Measurements from ENCODE around the gene POMT2.

Gene POMT2

GRCh38 chr14:77310026-77310425, 10.7 kb downstream of the POMT2 start:
- no peak for TF ChIP-seq TAF1 (IDR thresholded peaks at IDR 0.05; ENCODE audit: borderline replicate concordance, insufficient read depth, low read length)
- no peak for TF ChIP-seq REST (IDR thresholded peaks at IDR 0.05; ENCODE audit: insufficient read depth in 1 of 2, low read depth in 2 of 2, low read length in 2 of 2)
- no peak for TF ChIP-seq SIN3A (IDR thresholded peaks at IDR 0.05; ENCODE audit: borderline replicate concordance, insufficient read depth, low read length)
- no peak for TF ChIP-seq FOXP2 (optimal IDR thresholded peaks at IDR 0.05; ENCODE audit: borderline replicate concordance, extremely low read depth, extremely low read length, insufficient read depth)
- no peak for TF ChIP-seq POLR2AphosphoS5 (IDR thresholded peaks at IDR 0.05; ENCODE audit: low read depth, low read length)

GRCh38 chr14:77309131-77309530, 11.6 kb downstream of the POMT2 start:
- TF ChIP-seq REST (IDR thresholded peaks at IDR 0.05; ENCODE audit: insufficient read depth in 1 of 2, low read depth in 2 of 2, low read length in 2 of 2) = no peak
- no peak for TF ChIP-seq FOXP2 (optimal IDR thresholded peaks at IDR 0.05; ENCODE audit: borderline replicate concordance, extremely low read depth, extremely low read length, insufficient read depth)
- TF ChIP-seq POLR2AphosphoS5 (IDR thresholded peaks at IDR 0.05; ENCODE audit: low read depth, low read length) = no peak
- no peak for TF ChIP-seq SIN3A (IDR thresholded peaks at IDR 0.05; ENCODE audit: borderline replicate concordance, insufficient read depth, low read length)
- no peak for TF ChIP-seq TAF1 (IDR thresholded peaks at IDR 0.05; ENCODE audit: borderline replicate concordance, insufficient read depth, low read length)

GRCh38 chr14:77306851-77307496, 13.7 kb downstream of the POMT2 start:
- TF ChIP-seq FOXP2 (optimal IDR thresholded peaks at IDR 0.05; ENCODE audit: borderline replicate concordance, extremely low read depth, extremely low read length, insufficient read depth) (no peak), TAF1 (IDR thresholded peaks at IDR 0.05; ENCODE audit: borderline replicate concordance, insufficient read depth, low read length) (no peak), REST (IDR thresholded peaks at IDR 0.05; ENCODE audit: insufficient read depth in 1 of 2, low read depth in 2 of 2, low read length in 2 of 2) (no peak)

- TF ChIP-seq FOXP2 (optimal IDR thresholded peaks at IDR 0.05; ENCODE audit: borderline replicate concordance, extremely low read depth, extremely low read length, insufficient read depth) (no peak), TAF1 (IDR thresholded peaks at IDR 0.05; ENCODE audit: borderline replicate concordance, insufficient read depth, low read length) (no peak), REST (IDR thresholded peaks at IDR 0.05; ENCODE audit: insufficient read depth in 1 of 2, low read depth in 2 of 2, low read length in 2 of 2) (no peak), SIN3A (IDR thresholded peaks at IDR 0.05; ENCODE audit: borderline replicate concordance, insufficient read depth, low read length) (no peak), POLR2AphosphoS5 (IDR thresholded peaks at IDR 0.05; ENCODE audit: low read depth, low read length) (no peak)
Observed at GRCh38 chr14:77306416-77306815, 14.3 kb downstream of the POMT2 start.

GRCh38 chr14:77305696-77306095, 15.0 kb downstream of the POMT2 start:
- TF ChIP-seq TAF1 (IDR thresholded peaks at IDR 0.05; ENCODE audit: borderline replicate concordance, insufficient read depth, low read length) (no peak), POLR2AphosphoS5 (IDR thresholded peaks at IDR 0.05; ENCODE audit: low read depth, low read length) (no peak), FOXP2 (optimal IDR thresholded peaks at IDR 0.05; ENCODE audit: borderline replicate concordance, extremely low read depth, extremely low read length, insufficient read depth) (no peak), SIN3A (IDR thresholded peaks at IDR 0.05; ENCODE audit: borderline replicate concordance, insufficient read depth, low read length) (no peak), REST (IDR thresholded peaks at IDR 0.05; ENCODE audit: insufficient read depth in 1 of 2, low read depth in 2 of 2, low read length in 2 of 2) (no peak)

Measured in PFSK-1 (cell line).